CD4-positive, alpha-beta T cell treated with Interleukin-4 for 4 hours (primary cell): ENCODE data around the gene ZDHHC14.

Experiments
- DNase-seq: peaks from one replicate; pipeline ENCODE4 v3.0.0-alpha.2; 2020

The ZDHHC14 gene

GRCh38 chr6:157605484-157605883 lies 224.5 kb downstream of the ZDHHC14 start:
- DNase-seq, result no peak

GRCh38 chr6:157606516-157606915 lies 225.5 kb downstream of the ZDHHC14 start:
- no peak for DNase-seq

GRCh38 chr6:157607317-157608109 lies 226.5 kb downstream of the ZDHHC14 start:
- no peak for DNase-seq

GRCh38 chr6:157608221-157609075 lies 227.5 kb downstream of the ZDHHC14 start:
- DNase-seq, result no peak

GRCh38 chr6:157609117-157609516 lies 228.1 kb downstream of the ZDHHC14 start:
- DNase-seq, result no peak

- no peak for DNase-seq
Measured at GRCh38 chr6:157609556-157609955, 228.6 kb downstream of the ZDHHC14 start.

- no peak for DNase-seq
Measured at GRCh38 chr6:157610451-157610999, 229.5 kb downstream of the ZDHHC14 start.

GRCh38 chr6:157611406-157611805 lies 230.4 kb downstream of the ZDHHC14 start:
- no peak for DNase-seq

- DNase-seq, result no peak
Measured at GRCh38 chr6:157613011-157613522, 232.1 kb downstream of the ZDHHC14 start.

- DNase-seq, result no peak
Measured at GRCh38 chr6:157614026-157614568, 233.1 kb downstream of the ZDHHC14 start.

GRCh38 chr6:157615420-157615769 lies 234.4 kb downstream of the ZDHHC14 start:
- DNase-seq, result no peak

- DNase-seq, result no peak
Measured at GRCh38 chr6:157615951-157616350, 235.0 kb downstream of the ZDHHC14 start.

- DNase-seq, result no peak
Measured at GRCh38 chr6:157620944-157621343, 240.0 kb downstream of the ZDHHC14 start.

GRCh38 chr6:157621406-157621805 lies 240.4 kb downstream of the ZDHHC14 start:
- DNase-seq, result no peak

- no peak for DNase-seq
Measured at GRCh38 chr6:157622427-157622826, 241.4 kb downstream of the ZDHHC14 start.

- DNase-seq, result no peak
Measured at GRCh38 chr6:157625111-157625510, 244.1 kb downstream of the ZDHHC14 start.

GRCh38 chr6:157625764-157626163 lies 244.8 kb downstream of the ZDHHC14 start:
- DNase-seq, result no peak

- no peak for DNase-seq
Measured at GRCh38 chr6:157627195-157627966, 246.4 kb downstream of the ZDHHC14 start.

GRCh38 chr6:157628463-157628862 lies 247.5 kb downstream of the ZDHHC14 start:
- no peak for DNase-seq

- DNase-seq, result no peak
Measured at GRCh38 chr6:157629220-157629619, 248.2 kb downstream of the ZDHHC14 start.

- no peak for DNase-seq
Measured at GRCh38 chr6:157630463-157631080, 249.6 kb downstream of the ZDHHC14 start.

GRCh38 chr6:157631412-157631811 lies 250.4 kb downstream of the ZDHHC14 start:
- no peak for DNase-seq
